GM10266 (cell line): ENCODE results near the gene FHL5.

ENCODE experiments used
- DNase-seq: peaks from one replicate; pipeline ENCODE4 v3.0.0; 2012; ENCODE audit errors: extremely low spot score
- TF ChIP-seq, protein P1 (sequence below): IDR thresholded peaks from 2 replicates; pipeline ENCODE4 v1.5.1; 2012; ENCODE audit warnings: mild to moderate bottlenecking, low read depth; ENCODE audit not compliant: control insufficient read depth, insufficient read depth; ENCODE audit errors: missing control alignments

The FHL5 gene

DNA sequence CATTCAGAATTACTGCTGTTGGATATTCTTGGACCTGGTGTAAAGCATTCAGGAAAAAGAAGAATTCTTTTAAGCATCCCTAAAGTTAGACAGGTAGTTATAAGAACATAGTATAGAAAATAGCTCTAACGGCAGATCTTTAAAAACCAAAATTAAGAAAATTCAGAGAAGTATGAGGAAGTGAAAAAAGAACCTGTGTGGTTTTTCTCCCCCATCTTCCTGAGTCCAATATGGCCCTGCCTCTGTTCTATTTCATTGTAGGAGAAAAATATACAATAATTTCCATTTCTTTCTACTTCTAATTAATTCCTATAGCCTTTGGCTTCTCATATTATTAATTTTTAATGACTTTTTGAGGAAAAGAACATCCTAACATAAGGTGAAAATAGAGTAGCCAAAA is 47.1 kb downstream of the FHL5 start:
- DNase-seq: no peak
- TF ChIP-seq, protein P1, sequence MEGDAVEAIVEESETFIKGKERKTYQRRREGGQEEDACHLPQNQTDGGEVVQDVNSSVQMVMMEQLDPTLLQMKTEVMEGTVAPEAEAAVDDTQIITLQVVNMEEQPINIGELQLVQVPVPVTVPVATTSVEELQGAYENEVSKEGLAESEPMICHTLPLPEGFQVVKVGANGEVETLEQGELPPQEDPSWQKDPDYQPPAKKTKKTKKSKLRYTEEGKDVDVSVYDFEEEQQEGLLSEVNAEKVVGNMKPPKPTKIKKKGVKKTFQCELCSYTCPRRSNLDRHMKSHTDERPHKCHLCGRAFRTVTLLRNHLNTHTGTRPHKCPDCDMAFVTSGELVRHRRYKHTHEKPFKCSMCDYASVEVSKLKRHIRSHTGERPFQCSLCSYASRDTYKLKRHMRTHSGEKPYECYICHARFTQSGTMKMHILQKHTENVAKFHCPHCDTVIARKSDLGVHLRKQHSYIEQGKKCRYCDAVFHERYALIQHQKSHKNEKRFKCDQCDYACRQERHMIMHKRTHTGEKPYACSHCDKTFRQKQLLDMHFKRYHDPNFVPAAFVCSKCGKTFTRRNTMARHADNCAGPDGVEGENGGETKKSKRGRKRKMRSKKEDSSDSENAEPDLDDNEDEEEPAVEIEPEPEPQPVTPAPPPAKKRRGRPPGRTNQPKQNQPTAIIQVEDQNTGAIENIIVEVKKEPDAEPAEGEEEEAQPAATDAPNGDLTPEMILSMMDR: no peak

DNA sequence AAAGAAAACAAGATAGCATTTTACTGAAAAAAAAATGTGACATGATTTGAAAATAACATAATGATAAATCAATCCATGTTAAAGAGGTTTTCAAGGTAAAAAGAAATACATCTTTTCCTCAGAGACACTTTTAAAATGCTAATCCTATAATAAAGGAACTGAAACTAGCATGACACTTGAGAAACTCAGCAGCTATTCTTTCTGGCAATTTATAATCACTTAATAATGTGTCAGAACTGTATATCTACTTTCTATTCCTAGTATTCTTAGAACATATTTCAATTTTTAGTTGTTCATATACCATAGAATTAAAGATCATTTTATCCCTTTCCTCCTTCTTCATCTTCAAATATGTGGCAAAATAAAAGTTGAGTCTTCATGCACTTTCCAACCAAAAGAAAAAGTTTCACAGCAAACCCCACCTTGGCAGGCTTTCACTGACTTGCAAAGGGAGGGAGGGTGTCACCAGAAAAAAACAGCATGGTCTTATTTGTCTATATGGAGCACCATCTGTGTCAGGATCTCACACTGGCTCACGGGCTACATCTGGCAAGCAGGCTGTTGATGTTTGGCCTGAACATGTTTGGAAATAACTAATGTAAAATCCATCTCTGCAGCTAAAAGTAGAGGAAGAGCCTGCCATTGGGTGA is 48.5 kb downstream of the FHL5 start:
- peak; percentile 9 for DNase-seq
- TF ChIP-seq, protein P1: no peak

DNA sequence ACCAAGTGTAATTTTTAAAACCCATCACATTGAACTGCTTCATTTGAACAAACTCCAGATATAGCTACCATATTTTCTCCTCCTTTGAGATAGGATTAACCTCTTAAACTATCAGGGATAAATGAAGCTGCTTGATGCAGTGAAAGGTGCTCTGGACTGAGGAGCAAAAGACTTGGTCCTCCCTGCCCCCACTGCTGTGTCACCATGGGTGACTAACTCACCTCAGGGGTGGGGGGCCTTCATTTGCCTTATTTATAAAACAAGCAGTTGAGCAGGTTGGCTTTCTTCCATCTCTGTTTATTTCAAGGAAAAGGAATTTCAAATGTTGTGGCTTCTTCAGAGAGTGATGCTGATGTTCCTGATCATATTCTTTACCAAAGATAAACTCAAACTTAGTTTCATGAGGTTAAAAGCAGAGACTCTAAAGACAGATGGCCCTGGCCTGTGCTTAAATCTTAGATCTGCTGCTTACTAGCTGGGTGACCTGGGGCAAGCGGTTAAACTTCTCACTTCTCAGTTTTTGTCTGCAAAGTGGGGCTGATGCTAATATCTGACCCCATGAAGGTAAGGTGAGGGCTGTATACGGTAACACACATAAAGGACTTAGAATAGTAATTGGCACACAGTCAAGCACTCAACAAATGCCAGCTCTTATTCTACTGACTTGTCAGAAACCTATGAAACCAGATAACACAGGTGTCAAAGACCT is 50.5 kb downstream of the FHL5 start:
- TF ChIP-seq, protein P1: no peak
- no peak for DNase-seq

DNA sequence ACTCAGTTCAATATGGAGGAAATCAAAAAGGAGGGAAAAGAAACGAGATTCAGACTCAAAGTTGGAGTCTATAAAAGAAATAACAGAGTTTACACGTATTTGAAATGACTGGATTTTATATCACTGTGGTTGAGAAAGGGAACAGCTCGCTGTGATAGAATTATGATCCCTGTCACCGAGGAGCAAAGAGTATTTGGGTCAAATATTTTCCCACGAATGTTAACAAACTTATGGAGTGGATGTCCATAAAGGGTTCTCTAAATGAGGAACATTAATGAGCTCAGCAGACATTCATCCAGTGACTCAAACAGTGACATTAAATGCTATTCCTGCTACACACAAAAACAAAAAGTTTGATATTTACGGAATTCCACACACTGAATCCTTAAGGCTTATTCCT is 57.9 kb downstream of the FHL5 start:
- no peak for DNase-seq
- TF ChIP-seq, protein P1: no peak

DNA sequence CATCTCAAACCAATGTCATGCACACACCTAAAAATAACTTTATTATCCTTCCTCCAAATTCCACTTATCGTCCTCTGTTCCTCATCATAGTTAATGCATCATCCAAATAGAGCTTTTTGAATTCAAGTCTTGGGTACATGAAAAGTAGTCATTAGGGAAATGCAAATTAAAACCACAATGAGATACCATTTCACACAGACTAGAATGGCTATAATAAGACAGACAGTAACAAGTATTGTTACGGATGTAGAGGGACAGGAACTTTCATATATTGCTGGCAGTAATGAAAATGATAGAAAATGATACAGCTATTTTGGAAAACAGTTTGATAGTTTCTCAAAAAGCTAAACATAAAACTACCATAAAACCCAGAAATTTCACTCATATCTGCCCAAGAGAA is 59.1 kb downstream of the FHL5 start:
- TF ChIP-seq, protein P1: no peak
- no peak for DNase-seq

DNA sequence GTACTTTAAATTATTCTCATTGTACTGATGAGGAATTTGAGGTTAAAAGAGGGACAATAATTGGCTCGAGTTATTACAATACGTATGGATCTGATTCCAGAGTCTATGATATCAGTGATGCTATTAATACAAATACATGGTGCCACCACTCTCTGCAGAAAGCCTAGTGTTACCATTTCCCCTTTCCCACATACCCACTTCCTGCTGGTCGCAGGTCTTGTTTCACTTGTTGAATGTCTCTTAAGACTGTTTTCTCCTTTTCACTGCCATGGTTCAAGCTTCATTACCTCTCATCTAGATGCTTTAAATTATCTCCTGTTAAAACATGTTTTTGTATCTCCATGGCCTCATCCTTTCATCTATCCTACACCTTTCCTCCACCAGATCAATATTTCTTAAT is 62.0 kb downstream of the FHL5 start:
- DNase-seq: no peak
- TF ChIP-seq, protein P1: no peak

DNA sequence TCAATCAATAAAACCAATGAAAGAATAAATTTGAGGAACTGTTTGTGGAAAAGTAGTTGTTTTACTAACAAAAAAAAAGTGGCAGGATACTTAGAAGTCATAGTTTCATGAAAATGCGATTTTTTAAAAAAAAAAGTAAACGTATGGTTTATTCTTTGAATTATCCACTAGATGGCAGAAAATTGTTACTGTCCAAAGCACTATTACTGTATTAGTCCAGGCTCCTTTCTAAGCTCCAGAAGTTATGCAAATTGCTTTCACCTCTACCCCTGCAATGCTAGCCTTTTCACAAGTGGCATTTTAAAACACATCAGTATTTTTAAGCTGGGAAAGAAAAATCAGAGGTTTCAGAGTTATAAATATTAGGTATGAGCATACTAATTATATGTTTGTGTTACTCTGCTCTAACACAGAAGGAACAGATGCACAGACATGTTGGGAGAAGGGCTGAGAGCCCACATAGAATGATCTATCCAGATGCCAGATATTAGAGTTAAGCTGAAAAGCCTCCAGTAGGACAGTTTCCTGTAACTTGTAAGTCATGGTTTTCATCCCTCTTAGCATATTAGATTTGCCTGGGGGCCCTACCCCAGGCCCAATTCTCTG is 63.9 kb downstream of the FHL5 start:
- TF ChIP-seq, protein P1: peak; percentile 20
- peak; percentile 27 for DNase-seq
